GOT3 (cell line): ENCODE data around the gene OR2A2.
"Not testable (repeated sequence)": the region's sequence is repeated elsewhere in the genome, so short reads cannot be mapped to it uniquely, and the experiment has no call there.

ENCODE experiments used
- DNase-seq: peaks from one replicate; lab custom pipeline; 2025; ENCODE audit warnings: mixed read lengths; lab: John Stamatoyannopoulos, UW

OR2A2 gene

GRCh38 chr7:144109283-144109682 is at the start of gene OR2A2:
TSS of gene OR2A2 (plus strand) at chr7:144109583. CDS start at chr7:144109583, 0 bp downstream.
- no peak for DNase-seq

GRCh38 chr7:144063710-144064109 is 45.7 kb upstream of the OR2A2 start:
- DNase-seq: no peak

GRCh38 chr7:144069511-144069910 is 39.9 kb upstream of the OR2A2 start, which contains the start of gene OR2A25:
TSS of gene OR2A25 (plus strand) at chr7:144069811. CDS start at chr7:144074220, 4,409 bp downstream.
- no peak for DNase-seq

- no peak for DNase-seq
Measured at GRCh38 chr7:144069953-144070352, 39.4 kb upstream of the OR2A2 start.

- DNase-seq: no peak
Measured at GRCh38 chr7:144074374-144074773, 35.0 kb upstream of the OR2A2 start.

- DNase-seq: no peak
Measured at GRCh38 chr7:144085978-144086377, 23.4 kb upstream of the OR2A2 start, which contains the start of gene OR2A12. TSS of gene OR2A12 (plus strand) at chr7:144086278. CDS start at chr7:144095108, 8,830 bp downstream.

- DNase-seq: no peak
Measured at GRCh38 chr7:144086730-144087129, 22.7 kb upstream of the OR2A2 start.

- DNase-seq: no peak
Measured at GRCh38 chr7:144087230-144087629, 22.2 kb upstream of the OR2A2 start.

GRCh38 chr7:144090667-144091066 is 18.7 kb upstream of the OR2A2 start:
- no peak for DNase-seq

- no peak for DNase-seq
Measured at GRCh38 chr7:144098776-144099175, 10.6 kb upstream of the OR2A2 start.

- DNase-seq: no peak
Measured at GRCh38 chr7:144100607-144101006, 8.8 kb upstream of the OR2A2 start.

GRCh38 chr7:144102041-144102440 is 7.3 kb upstream of the OR2A2 start:
- DNase-seq: no peak

GRCh38 chr7:144105211-144105610 is 4.2 kb upstream of the OR2A2 start:
- no peak for DNase-seq

- no peak for DNase-seq
Measured at GRCh38 chr7:144110272-144110671, 889 bp downstream of the OR2A2 start.

GRCh38 chr7:144113651-144114050 is 4.3 kb downstream of the OR2A2 start:
- DNase-seq: no peak

- no peak for DNase-seq
Measured at GRCh38 chr7:144118341-144118740, 9.0 kb downstream of the OR2A2 start.

GRCh38 chr7:144122876-144123275 is 13.5 kb downstream of the OR2A2 start, which contains the start of gene OR2A14:
TSS of gene OR2A14 (plus strand) at chr7:144123176. CDS start at chr7:144129113, 5,937 bp downstream.
- no peak for DNase-seq

GRCh38 chr7:144127714-144128334 is 18.4 kb downstream of the OR2A2 start:
- no peak for DNase-seq

- not testable (repeated sequence) for DNase-seq
Measured at GRCh38 chr7:144129601-144130000, 20.2 kb downstream of the OR2A2 start.

GRCh38 chr7:144130730-144131129 is 21.3 kb downstream of the OR2A2 start:
- no peak for DNase-seq

GRCh38 chr7:144132262-144132661 is 22.9 kb downstream of the OR2A2 start:
- DNase-seq: no peak

- no peak for DNase-seq
Measured at GRCh38 chr7:144133307-144133706, 23.9 kb downstream of the OR2A2 start.

GRCh38 chr7:144134116-144134515 is 24.7 kb downstream of the OR2A2 start:
- DNase-seq: no peak

GRCh38 chr7:144137501-144137900 is 28.1 kb downstream of the OR2A2 start:
- DNase-seq: no peak
